Activated gamma-delta T cell (primary cell): Measurements from ENCODE around the gene PITX3.
"Not testable (repeated sequence)": the region's sequence is repeated elsewhere in the genome, so short reads cannot be mapped to it uniquely, and the experiment has no call there.

Experiments
- DNase-seq: peaks from one replicate; lab custom pipeline; 2025; lab: John Stamatoyannopoulos, UW

PITX3 gene

DNA sequence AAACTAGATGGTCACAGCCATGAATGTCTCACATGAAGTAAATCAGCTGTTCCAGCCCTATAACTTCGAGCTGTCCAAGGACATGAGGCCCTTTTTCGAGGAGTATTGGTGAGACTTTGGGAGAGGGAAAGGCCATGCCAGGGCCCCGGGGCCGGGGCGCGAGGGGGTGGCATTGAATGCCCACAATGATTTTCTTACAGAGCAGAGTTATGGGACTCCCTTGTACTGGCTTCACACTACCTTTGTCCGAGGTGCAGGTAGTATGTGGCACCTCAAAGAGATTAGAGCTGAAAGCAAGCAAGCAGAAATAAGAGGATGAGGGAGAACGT is 14.8 kb downstream of the PITX3 start:
- DNase-seq = no peak

DNA sequence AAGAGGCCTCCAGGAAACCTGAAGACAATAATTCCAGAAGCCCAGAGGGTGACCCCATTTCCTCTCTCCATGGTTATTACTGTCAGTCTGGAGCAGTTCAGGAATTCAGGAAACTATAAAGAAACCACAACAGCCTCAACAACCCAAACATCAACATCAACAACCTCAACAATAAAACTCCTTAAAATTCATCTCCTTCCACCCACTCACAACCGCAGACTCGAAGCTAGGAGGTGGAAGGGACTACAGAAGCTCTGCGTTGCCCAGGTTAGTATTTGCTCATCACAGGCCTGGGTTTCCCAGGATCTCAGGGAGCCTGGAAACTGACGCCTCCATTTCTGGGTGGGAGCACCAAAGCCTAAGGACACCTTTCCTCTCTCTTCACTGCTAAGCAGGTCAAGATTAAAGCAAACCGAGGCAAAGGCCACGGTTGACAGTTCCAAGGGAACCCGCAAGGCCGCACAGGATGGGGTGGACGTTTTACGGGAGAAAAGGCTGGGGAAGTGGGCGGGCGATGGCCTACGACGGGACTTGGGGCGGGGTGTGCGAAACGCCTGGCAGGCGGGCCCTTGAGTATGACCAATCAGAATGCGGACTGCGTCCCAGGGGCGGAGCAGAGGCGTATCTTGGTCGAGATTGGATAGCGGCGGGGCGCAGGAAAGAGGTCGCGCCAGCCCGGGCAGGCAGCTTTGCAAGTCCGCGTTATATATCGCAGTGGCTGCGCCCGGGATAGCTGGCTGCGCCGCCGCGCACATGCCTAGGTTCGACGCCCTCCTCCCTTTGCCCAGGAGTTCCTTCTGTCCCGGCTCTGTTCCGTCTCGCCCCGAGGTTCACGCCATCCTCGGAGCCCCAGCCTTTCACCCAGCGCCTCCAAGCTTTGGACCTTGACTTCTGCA is 15.4 kb downstream of the PITX3 start, which contains the start of gene ELOVL3:
TSS of gene ELOVL3 (plus strand) at position 654 of the 896 bp plus-strand sequence. CDS start 250 bp downstream, outside the sequence.
- peak; percentile 59 for DNase-seq

DNA sequence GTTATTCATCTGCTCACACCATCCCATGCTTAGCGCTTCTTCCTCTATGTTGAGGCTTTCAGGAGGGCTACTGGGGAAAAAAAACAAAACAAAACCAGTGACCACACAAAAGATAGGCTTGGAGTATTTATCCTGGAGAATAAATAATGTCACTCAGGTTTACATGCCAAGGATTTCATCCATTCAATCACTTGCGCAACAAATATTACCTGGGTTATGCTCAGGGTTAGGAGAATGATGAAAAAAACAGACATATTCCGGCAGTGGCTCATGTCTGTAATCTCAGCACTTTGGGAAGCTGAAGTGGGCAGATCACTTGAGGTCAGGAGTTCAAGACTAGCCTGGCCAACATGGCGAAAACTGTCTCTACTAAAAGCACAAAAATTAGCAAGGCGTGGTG is 18.5 kb downstream of the PITX3 start:
- no peak for DNase-seq

DNA sequence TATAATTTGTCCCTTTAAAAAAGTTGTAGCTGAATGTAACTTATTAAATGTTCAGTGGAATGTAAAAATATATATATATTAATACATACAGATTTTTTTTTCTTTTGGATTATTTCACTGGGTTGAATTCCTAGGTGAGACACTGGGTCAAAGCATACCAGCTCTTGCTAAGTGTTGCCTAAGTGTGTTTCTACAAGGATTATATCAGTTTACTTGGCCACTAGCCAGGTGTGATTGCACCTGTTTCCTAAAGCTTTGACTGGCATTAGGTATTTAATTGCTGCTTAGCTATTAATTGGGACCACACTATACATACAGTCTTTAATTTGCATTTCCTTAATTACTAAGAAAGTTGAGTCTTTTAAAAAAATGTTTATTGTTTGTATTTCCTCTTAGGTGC is 20.7 kb downstream of the PITX3 start:
- no peak for DNase-seq

DNA sequence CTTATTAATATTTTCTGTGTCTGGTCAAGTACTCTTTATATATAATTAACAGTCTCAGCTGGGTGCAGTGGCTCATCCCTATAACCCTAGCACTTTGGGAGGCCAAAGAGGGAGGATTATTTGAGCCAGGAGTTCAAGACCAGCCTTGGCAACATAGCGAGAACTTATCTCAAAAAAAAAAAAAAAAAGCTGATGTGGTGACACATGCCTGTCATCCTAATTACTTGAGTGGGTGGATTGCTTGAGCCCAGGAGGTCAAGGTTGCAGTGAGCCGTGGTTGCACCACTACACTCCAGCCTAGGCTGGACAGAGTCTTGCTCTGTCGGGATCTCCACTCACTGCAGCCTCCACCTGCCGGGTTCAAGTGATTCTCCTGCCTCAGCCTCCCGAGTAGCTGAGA is 21.9 kb downstream of the PITX3 start:
- no peak for DNase-seq

DNA sequence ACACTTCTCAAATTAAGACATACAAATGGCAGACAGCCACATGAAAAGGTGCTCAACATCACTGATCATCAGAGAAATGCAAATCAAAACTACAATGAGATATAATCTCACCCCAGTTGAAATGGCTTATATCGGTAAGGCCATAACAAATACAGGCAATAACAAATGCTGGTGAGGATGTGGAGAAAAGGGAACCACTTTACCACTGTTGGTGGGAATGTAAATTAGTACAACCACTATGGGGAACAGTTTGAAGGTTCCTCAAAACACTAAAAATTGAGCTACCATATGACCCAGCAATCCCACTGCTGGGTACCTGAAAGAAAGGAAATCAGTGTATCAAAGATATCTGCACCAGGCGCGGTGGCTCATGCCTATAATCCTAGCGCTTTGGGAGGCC is 27.7 kb downstream of the PITX3 start:
- not testable (repeated sequence) for DNase-seq

DNA sequence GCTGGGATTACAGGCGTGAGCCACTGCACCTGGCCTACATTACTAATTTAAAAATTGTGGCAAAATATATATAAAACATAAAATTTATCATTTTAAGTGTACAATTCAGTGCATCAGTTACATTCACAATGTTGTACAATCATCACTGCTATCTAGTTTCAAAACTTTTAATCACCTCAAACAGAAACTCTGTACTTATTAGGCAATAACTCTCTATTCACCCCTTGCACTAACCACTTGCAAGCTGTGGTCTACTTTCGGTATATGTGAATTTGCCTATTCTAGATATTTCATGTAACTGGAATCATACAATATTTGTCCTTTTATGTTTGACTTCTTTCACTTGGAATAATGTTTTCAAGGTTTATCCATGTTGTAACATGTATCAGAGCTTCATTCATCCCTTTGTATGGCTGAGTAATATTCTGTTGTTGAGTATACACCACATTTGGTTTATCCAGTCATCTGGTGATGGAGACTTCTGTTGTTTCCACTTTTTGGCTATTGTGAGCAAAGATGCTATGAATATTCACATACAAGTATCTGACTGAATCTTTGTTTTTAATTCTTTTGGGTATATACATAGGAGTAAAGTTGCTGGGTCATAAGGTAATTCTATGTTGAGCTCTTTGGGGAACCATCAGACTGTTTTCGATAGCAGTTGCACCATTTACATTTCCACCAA is 29.6 kb downstream of the PITX3 start:
- no peak for DNase-seq

DNA sequence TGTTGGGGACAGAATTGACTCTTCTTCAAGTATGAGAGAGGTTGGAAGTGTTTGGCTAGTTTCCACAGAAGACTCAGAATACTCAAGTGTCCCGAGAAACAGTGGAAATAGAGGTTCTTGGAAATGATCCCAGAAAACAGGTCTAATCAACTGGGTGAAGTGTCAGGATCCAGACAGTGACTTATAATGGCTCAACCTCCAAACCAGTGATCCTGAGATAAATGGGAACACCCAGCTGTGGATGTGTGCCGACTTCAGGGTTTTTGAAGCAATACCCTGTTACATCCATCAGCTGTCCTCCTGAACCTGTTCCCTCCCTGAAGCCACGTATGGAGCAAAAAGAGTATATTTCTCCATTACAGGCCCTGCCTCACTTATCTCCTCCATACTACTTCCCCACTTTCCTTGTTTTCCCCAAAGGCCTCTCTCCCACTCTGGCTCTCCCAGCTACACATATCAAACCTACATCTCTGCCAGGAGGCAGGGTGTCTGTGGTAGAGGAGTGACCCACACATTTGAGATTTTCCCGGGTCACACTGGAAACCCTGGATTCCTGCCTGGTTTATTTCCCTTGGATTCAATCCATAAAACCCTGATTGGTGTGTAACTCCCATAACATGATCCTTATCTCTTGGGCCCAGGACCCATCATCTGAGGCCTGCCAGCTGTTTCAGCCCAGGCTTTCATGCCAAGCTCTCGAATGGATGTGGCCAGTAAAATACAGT is 32.8 kb downstream of the PITX3 start:
- no peak for DNase-seq

DNA sequence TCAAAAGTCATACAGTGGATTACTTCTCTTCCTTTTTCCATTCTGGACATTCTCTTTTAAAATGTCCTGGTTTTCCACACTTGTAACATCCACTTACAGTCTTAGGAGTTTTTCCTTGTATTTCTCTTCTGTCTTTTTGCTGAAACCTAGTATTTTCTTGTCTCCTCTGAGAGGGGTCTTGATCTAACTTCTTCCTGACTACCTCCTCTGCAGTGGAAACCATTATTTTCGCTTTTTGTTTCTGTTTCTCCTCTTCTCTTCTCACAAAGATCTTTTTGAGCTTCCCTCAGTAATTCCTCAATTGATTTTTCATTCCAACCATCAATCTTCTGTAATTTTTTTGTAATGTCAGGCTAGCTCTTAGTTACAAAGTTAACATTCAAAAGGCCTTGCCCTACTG is 38.9 kb downstream of the PITX3 start:
- no peak for DNase-seq

DNA sequence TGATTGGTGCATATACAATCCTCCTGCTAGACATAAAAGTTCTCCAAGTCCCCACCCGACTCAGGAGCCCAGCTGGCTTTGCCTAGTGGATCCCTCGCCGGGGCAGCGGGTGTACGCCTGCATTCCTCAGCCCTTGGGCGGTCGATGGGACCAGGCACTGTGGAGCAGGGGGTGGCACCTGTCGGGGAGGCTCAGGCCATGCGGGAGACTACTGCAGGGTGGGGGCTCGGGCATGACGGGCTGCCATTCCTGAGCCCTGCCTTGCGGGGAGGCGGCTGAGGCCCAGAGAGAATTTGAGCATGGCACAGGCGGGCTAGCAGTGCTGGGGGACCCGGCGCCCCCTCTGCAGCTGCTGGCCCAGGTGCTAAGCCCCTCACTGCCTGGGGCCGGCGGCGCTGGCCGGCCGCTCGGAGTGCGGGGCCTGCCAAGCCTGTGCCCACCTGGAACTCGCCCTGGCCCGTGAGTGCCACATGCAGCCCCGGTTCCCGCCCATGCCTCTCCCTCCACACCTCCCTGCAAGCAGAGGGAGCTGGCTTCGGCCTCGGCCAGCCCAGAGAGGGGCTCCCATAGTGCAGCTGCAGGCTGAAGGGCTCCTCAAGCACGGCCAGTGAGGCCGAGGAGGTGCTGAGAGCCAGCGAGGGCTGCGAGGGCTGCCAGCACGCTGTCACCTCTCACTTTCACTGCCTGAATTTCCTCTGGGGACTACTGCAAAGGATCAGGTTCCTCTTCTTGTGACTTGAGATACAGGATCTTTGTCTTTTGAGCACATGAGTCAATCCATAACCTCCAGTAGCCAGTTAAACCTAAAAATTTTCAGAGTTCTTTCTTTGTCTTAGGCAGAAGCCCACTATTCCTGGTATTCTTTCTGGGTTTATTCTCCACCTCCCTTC is 40.3 kb downstream of the PITX3 start:
- no peak for DNase-seq

DNA sequence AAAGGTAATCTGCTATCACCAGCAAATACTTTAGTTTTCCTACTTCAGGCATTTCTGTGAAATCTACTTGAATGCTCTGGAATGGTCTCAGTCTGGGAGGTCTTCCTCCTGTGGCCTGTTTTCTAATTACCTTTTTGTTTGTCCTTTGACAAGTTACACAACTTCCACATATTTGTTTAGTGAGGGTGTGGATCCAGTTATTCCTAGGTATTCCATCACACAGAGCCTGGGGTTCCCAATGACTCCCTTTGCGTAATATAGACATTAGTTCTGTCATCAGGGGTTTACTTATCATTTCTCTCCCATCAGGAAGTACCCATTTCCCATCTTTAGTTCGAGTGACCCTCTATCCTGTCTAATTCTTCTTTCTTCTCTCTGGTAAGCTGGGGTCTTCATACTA is 43.3 kb downstream of the PITX3 start:
- DNase-seq = no peak

DNA sequence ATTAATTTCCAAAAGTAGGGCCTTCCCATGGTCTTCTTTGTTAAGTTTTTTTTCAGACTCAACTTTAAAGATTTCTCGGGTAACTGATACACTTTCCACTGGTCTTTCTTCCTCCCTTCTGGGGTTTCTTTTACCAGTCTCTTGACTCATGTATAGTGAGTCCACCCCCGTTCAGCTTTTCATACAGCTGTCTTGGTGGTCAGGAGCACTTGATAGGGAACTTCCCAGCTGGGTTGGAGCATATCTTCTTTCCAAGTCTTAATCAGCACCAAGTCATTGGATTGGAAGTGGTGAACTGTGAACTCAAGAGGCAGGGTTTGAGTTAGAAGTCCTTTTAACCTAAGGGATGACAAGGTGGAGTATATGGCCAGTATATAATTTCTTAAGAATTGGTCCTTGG is 44.4 kb downstream of the PITX3 start:
- no peak for DNase-seq

DNA sequence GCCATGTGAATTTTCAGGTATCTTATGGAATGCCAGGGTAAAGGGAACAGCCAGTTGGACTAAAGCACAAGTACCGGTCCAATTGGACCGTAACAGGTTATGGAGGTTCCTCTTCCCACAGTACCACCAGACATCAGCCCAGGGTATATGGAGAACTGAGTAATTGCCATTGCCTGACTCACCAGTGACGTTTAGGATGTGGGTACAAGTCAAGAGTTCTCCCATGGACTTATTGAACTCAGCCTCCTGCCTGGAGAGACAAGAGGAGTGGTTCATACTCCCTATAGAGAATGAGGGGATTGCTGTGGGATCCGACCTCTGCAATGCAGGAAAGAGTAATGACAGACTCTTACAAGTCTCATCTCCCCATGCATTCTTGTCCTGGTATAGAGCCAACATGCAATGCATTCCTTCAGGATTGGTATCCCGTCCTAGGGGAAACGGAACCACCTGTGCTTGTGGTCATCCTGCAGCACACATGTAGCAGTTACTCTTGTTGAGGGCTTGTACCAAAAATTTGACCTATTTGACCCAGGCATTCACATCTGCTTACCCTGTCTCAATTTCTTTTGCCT is 45.9 kb downstream of the PITX3 start:
- no peak for DNase-seq

DNA sequence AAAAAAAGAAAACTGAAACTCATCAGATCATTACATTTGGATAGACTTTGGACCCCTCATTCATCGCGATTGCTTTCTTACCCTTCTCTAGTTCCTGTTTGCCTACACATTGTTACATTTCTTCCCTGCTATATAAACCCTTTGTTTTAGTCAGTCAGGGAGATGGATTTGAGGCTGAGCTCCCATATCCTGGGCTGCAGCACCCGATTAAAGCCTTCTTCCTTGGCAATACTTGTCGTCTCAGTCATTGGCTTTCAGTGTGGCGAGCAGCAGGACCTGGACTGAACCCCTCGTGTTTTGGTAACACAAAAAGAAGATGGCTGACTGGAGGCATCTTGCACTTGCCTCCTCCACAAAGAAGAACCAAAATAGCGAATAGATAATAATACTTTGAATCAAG is 49.4 kb downstream of the PITX3 start:
- DNase-seq = no peak

DNA sequence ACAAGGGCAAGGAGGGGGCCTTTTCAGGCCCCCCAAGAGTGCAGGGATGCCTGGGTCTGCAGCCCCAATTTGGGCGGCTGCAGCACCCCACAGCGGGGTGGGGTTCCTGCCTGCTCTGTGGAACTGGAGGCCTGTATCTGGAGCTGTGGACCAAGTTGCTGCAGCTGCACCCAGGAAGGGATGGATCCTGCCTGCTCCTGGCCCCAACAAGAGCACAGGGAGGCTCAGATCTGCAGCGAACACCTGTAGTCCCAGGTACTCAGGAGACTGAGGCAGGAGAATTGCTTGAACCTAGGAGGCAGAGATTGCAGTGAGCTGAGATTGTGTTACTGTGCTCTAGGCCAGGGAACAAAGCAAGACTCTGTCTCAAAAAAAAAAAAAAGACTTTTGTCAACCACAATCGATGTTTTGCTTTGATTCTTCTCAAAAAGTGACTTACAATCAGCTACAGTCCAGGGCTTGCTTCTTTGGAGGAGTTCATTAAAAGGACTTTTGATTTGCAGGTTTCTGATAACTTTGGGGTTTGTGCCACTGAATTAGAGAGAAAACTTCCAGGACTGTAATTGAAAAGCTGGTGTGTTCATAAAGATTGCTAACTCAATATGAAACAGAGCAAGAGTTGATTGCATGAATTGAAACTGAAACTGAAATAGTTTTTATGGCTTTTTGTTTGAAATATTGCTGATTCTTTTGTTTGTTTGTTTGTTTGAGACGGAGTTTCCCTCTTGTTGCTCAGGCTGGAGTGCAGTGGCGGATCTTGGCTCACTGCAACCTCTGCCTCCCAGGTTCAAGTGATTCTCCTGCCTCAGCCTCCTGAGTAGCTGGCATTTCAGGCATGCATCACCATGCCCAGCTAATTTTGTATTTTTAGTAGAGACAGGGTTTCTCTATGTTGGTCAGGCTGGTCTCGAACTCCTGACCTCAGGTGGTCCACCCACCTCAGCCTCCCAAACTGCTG is 52.1 kb downstream of the PITX3 start:
- DNase-seq = not testable (repeated sequence)

DNA sequence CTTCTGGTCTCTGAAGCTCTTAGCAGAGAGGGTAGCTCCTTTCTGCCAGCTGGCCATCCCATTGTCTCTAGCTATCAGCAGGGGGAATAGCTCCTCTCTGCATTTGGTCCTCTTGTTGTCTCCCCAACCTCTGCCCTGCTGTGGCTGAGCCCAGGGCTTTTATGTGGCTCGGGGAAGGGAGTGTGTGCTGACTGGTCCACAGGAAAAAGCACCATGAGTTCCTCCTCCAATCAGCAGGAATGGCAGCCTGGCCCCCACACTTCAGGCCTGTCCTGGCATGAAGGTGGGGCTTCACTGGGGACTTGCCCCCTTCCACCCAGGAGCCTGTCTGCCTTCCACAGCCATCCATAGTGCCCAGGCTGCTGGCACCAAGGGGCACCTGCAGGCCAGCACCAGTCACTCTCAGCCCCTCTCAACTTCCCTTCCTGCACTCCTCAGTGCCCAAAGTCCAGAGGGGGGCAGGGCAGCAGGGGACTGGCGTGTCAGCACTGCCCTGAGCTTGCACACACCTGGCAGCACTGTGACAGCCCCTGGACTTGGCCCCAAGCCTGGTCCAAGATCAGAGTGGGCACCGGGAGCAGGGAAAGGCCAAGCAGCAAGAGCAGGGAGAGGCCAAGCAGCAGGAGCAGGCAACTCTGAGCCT is 52.9 kb downstream of the PITX3 start:
- no peak for DNase-seq

DNA sequence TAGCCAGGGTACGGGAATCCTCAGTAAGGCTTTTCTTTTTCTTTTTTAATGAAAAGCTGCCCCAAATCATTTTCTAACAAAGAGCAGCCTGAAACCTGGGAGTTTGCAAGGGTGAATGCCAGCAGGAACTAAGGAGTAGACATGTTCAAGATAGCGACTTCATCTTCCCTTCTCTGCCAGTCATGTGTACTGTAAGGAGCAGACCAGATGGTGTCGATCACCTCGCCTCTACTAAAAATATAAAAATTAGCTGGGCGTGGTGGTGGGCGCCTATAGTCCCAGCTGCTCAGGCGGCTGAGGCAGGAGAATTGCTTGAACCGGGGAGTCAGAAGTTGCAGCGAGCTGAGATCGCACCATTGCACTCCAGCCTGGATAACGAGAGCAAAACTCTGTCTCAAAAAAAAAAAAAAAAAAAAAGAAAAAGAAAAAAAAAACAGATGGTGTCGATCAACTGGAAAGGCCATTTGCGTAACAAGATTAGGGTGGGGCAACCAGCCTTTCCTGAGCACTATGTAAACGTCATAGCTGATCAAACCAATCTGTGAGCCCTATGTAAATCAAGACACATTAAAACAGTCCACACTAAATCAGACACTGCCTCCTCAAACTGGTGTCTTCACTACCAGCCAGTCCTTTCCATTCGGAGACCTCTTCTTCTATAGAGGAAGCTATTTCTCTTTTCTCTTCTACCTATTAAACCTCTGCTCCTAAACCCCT is 55.3 kb downstream of the PITX3 start:
- DNase-seq = no peak

DNA sequence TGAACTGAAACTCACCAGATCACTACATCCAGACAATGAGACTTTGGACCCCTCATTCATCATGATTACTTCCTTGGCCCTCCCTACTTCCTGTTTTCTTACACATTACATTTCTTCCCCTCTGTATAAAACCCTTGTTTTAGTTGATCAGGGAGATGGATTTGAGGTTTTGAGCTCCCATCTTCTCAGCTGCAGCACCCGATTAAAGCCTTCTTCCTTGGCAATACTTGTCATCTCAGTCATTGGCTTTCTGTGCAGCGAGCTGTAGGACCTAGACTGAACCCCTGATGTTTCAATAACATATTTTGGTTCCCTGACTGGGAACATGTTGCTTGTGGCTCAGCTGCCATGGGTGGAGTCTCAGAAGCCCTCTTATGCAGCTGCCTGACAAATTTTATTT is 56.0 kb downstream of the PITX3 start:
- no peak for DNase-seq

DNA sequence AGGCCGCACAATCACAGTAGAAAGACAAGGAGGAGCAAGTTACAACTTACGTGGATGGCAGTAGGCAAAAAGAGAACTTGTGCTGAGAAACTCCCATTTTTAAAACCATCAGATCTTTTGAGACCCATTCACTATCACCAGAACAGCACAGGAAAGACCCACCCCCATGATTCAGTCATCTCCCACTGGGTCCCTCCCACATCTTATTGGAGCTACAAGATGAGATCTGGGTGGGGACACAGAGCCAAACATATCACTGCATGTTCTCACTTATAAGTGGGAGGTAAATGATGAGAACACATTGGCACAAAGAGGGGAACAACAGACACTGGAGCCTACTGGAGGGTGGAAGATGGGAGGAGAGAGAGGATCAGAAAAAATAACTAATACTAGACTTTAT is 56.7 kb downstream of the PITX3 start:
- DNase-seq = no peak
